NCI-H2196 treated with DMSO at 0.1 percent for 48 hours (cell line): Measurements from ENCODE around the gene SHANK1.
"Not testable (repeated sequence)": the region's sequence is repeated elsewhere in the genome, so short reads cannot be mapped to it uniquely, and the experiment has no call there.

Source experiments
- DNase-seq: peaks from one replicate; lab custom pipeline; 2025; ENCODE audit not compliant: unreplicated experiment; lab: John Stamatoyannopoulos, UW

The SHANK1 gene

DNA sequence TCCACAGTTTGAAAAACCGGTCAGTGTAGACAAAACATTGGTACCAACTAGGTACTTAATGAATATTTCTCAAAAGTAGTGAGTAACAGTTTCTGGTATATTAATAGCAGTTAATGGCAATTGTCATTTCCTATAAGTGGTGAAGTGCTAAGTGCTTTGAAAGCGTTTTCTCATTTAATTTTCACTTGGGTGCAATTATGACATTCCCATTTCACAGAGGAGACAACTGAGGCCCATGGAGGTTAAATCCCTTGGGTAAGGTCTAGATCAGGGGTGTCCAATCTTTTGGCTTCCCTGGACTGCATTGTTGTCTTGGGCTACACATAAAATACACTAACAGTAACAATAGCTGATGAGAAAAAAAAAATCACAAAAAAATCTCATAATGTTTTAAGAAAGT, 79.2 kb downstream of the SHANK1 start:
- DNase-seq = no peak

DNA sequence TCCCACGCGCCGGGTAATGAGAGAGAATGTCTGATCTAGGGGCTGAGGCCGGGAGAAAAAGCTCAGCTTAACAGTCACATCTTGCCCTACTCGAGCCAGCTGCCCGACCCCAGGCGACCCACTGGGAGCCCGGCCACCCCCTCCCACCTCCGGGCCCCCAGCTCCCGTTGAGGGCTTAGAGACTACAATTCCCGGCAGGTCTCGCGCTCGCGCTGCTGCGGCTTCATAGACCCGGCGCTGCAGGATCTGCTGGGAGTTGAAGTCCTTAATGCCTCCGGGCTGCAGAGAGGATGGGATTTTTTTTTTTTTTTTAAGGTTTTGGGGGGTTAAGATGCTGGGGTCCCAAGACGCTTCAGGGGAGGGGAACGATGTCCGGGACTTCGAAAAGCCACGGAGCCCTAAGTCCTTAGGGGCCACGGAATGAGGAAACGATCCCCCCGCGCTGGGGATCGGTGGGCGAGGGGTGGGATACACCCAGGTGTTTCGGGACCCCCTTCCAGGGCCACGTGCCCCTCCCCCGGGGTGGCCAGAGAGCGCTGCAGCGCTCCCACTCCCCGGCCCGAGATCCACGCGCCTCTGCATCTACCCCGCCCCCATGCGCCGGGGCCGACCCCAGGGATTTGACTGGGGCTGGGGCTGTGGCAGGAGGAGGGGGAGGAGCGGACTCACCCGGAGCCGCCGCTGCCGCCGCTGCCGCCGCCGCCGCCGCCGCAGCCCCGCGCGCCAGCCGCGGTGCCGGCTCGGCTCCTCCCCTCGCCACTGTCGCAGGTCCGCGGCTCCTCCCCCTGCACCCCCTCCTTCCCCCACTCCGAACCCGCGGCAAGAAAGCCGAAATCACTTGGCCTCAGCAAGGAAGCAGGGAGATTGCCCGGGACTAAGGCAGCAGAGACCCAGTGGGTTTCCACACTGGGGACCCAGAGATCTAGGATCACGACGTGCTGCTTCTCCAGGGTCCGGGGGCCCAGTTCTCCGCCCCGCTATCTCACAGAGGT, 80.2 kb downstream of the SHANK1 start, which contains the start of gene SYT3:
Gene SYT3 (minus strand): TSS at position 761 of the 992 bp plus-strand sequence. CDS start 2,470 bp downstream, outside the sequence.
- DNase-seq = no peak

- no peak for DNase-seq
Observed at GRCh38 chr19:50638600-50638999, 81.0 kb downstream of the SHANK1 start.

DNA sequence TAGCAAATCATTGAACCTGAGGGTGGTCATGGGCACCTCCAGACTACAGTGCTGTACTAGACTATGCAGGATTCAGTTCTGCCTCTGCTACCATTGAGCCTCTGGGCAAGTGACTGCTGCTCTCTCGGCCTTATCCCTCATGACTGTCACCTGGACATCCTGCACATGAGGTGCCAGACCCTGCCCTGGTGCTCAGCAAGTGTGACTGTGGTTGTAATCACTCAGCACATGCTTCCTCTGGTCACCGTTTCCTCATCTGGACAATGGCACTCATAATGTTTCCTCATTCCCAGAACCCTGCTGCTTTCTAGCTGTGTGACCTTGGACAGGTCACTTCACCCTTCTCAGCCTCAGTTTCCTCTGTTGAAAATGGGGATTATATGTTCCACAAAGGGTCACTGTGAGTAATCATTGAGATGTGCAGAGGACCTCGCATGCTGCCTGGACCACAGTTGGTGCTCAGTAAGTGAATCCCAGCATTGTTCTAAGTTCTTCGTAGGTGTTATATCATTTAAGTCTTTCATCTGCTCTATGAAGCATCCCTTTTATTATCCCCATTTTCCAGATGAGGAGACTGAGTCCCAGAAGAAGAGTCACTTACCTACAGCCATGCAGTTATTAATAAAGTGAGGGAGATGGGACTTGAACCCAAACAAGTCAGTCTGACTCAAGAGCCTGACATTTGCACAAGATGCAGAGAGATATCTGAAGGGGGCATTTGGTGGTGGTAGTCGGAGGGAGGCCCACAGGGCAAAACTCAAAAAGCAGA, 83.1 kb downstream of the SHANK1 start:
- DNase-seq = no peak

DNA sequence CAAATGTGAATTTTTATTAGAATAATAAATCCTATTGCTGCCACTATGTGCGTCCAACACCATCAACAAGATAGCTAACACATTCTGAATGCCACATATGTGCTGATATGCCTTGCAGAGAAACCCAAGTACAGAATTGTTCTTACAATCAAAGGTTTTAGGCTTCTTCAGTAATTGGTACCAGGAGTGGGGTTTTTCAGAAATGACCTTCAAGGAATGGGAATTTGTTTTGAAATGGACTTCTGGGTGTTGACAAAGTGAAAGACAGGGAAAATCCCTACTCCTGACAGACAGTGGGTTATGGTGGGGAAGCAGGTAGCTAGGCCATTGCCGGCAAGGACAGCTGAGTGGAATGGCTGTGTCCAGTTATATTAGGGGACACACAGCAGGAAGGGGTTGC, 85.6 kb downstream of the SHANK1 start:
- no peak for DNase-seq

- DNase-seq = no peak
Observed at GRCh38 chr19:50633359-50633758, 86.2 kb downstream of the SHANK1 start.

GRCh38 chr19:50632151-50632835, 87.3 kb downstream of the SHANK1 start:
- DNase-seq = no peak

DNA sequence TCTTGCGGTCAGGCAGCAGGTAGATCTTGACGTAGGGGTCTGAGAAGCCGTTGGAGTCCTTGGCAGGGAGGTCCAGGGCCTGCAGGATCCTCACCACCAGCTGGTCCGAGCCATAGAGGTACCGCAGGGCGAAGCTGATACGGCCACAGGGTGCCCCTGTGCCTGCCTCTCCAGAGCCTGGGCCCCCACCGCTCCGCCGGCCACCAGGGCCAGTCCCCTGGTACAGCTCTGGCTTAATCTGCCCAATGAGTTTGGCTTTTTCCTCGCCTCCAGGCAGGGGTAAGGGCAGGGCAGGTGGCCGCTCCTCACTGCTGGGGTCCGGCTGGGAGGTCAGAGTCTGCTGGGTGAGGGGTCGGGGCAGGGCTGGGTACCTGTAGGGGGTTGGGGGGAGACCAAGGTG, 89.8 kb downstream of the SHANK1 start:
- no peak for DNase-seq

GRCh38 chr19:50629194-50629593, 90.4 kb downstream of the SHANK1 start:
- DNase-seq = no peak

DNA sequence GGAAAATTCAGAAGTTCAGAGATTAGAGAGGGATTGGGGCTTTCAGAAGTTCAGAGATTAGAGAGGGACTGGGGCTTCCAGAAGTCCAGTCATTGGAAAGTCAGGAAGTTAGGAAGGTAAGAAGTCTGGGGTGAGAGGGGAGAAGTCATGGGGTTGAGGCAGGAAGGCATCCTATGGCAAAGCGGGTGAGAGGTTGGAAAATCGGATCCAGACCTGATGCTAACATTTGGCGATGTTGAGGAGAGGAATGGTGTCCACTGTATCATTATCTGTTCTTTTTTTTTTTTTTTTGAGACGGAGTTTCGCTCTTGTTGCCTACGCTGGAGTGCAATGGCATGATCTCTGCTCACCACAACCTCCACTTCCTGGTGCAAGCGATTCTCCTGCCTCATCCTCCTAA, 91.1 kb downstream of the SHANK1 start:
- DNase-seq = no peak

GRCh38 chr19:50628146-50628545, 91.5 kb downstream of the SHANK1 start:
- no peak for DNase-seq

DNA sequence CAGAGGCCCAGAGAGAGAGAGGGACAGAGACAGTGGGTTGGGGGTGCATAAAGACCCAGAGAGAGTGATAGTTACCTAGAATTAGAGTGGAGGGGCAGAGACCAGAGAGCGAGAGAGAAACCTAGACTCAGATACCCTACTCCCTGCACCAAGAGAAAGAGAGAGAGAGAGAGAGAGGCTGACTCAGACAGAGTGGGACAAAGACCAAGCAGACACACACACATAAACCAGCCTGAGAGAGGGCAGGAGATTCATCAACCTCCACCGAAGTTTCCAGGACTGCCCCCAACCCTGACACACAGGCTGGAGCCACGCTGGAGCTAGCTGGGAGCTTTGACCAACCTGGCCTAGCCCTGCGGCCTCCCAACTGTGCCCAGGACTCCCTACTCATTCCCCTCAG, 92.8 kb downstream of the SHANK1 start:
- DNase-seq = no peak

DNA sequence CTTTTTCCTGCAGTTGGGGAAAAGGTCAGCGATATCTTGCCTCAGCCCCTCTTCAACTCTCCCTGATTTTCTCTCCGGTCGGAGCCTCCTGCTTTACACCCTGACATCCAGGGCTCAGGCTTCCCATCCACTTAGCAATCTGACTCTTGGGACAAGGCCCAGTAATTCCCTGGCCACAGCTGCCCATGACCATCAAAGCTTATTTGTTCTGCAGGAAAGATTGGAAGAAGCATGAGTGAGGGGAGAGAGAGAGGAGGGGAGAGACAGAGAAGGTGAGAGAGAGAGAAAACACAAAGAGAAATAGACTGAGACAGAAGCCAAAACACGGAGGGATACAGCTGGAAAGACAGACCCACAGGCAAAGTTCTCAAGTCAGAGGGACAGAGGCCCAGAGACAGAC, 93.6 kb downstream of the SHANK1 start:
- no peak for DNase-seq

- DNase-seq = no peak
Observed at GRCh38 chr19:50624949-50625600, 94.5 kb downstream of the SHANK1 start.

DNA sequence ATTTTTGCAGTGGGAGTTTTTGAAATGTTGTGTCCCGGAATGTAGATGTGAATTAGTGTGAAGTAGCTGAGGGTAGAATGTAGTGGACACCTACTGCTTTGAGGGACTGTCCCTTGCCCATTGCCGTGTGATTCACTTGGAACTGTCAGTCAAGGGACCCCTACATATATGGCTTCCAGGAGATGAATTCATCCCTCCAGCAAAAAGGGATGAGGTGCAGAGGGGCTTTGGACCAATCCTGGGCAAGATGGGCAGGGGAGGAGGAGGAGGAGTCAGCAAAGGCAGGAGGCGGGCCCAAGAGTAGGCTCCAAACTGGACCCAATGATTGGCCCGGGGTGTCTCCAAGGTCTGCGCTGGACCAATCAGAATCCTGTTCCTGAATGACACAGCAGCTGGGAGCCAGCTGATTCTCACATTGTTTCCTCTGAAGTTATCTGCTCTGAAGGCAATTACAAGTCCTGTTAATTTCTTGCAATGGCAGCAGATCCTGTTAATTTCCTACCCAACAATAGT, 99.2 kb downstream of the SHANK1 start:
- DNase-seq = not testable (repeated sequence)

- DNase-seq = not testable (repeated sequence)
Observed at GRCh38 chr19:50619184-50619583, 100.4 kb downstream of the SHANK1 start.

DNA sequence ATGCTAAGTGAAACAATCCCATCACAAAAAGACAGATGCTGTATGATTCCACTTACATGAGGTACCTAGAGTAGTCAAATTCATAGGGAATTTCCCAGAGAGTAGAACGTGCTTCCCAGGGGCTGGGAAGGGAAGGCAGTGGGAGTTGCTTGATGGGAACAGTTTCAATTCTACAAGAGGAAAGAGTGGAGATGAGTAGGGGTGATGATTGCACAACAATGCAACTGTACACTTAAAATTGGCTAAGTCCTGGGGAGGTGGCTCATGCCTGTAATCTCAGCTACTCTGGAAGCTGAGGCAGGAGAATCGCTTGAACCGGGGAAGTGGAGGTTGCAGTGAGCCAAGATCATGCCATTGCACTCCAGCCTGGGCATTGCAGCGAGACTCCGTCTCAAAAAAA, 101.2 kb downstream of the SHANK1 start:
- not testable (repeated sequence) for DNase-seq

GRCh38 chr19:50612504-50613404, 106.8 kb downstream of the SHANK1 start:
- DNase-seq = not testable (repeated sequence)
